HEK293T (cell line): ENCODE measurements around the gene C20orf204.

Experiments used
- ARNT ChIP-seq: fragments of 450-650 bp; IDR thresholded peaks from 2 replicates; pipeline ENCODE4 v1.6.1; 2017; ENCODE audit warnings: mild to moderate bottlenecking
- BHLHE40 ChIP-seq: fragments of 450-650 bp; IDR thresholded peaks from 2 replicates; pipeline ENCODE4 v1.6.1; 2016; ENCODE audit warnings: mild to moderate bottlenecking, moderate library complexity, borderline replicate concordance
- ELF4 ChIP-seq: fragments of 450-650 bp; IDR thresholded peaks from 2 replicates; pipeline ENCODE4 v1.6.1; 2017; ENCODE audit warnings: antibody characterized with exemption
- FOXA1 ChIP-seq: fragments of 450-650 bp; IDR thresholded peaks from 2 replicates; pipeline ENCODE4 v1.6.1; 2016; ENCODE audit warnings: mild to moderate bottlenecking
- FOXK2 ChIP-seq: fragments of 450-650 bp; IDR thresholded peaks from 2 replicates; pipeline ENCODE4 v1.6.1; 2016; ENCODE audit warnings: mild to moderate bottlenecking
- FOXM1 ChIP-seq: fragments of 450-650 bp; IDR thresholded peaks from 2 replicates; pipeline ENCODE4 v1.6.1; 2017; ENCODE audit warnings: mild to moderate bottlenecking, borderline replicate concordance
- L3MBTL2 ChIP-seq: fragments of 450-650 bp; conservative IDR thresholded peaks from 2 replicates; pipeline ENCODE4 v1.6.1; 2016; ENCODE audit warnings: mild to moderate bottlenecking
- SP1 ChIP-seq: fragments of 450-650 bp; IDR thresholded peaks from 2 replicates; pipeline ENCODE4 v1.6.1; 2017
- SUZ12 ChIP-seq: fragments of 450-650 bp; IDR thresholded peaks from 2 replicates; pipeline ENCODE4 v1.6.1; 2016; ENCODE audit warnings: mild to moderate bottlenecking
- TARDBP ChIP-seq: fragments of 450-650 bp; IDR thresholded peaks from 2 replicates; pipeline ENCODE4 v1.6.1; 2016
- ZNF384 ChIP-seq: fragments of 450-650 bp; IDR thresholded peaks from 2 replicates; pipeline ENCODE4 v1.6.1; 2016

DNA sequence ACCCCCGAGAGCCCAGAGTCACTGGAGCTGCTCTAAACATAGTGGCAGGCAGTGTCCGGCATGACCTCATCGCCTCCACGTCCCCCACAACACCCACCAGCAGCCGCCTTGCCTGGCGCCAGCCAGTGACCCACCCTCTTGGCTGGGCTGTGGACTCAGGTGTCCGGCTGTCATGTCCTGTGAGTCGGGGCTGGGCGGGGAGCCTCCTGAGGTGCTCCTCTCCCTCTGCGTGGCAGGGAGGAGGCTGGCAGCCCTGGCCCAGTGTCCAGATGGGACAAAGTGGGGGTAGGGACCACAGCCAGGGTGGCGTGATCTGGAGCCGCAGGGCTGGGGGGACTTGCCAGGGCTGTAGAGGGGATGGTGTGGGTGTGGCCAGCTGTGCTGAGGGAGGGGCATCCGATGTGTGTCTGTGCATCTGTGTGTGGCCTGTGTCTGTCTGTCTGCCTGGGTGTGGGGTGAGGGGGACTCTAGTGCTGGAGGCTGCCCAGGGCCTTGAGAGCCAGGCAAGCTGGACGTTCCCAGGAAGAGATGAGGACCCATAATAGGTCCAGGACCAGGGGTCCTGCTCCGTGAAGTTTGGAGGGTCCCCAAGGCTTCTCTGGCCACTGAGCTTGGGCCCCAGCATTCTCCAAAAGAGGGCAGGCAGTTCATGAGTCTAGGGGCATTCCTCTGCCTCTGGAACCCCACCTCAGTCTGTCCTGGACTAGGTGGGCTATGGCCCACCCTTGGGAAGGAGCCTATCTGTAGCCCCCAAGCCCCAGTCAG lies 15.8 kb downstream of the C20orf204 start:
- TF ChIP-seq FOXA1 (no peak), FOXK2 (no peak), SUZ12 (no peak), BHLHE40 (no peak), ARNT (no peak), TARDBP (no peak), FOXM1 (no peak), ELF4 (no peak), L3MBTL2 (no peak), SP1 (no peak), ZNF384 (no peak)
